CD4-positive, alpha-beta T cell treated with Interleukin-17A for 1 hour (primary cell): ENCODE measurements around the gene XRCC6.
"Not testable (repeated sequence)": the region's sequence is repeated elsewhere in the genome, so short reads cannot be mapped to it uniquely, and the experiment has no call there.

Experiments
- DNase-seq: peaks from one replicate; pipeline ENCODE4 v3.0.0-alpha.2; 2020

The XRCC6 gene

DNA sequence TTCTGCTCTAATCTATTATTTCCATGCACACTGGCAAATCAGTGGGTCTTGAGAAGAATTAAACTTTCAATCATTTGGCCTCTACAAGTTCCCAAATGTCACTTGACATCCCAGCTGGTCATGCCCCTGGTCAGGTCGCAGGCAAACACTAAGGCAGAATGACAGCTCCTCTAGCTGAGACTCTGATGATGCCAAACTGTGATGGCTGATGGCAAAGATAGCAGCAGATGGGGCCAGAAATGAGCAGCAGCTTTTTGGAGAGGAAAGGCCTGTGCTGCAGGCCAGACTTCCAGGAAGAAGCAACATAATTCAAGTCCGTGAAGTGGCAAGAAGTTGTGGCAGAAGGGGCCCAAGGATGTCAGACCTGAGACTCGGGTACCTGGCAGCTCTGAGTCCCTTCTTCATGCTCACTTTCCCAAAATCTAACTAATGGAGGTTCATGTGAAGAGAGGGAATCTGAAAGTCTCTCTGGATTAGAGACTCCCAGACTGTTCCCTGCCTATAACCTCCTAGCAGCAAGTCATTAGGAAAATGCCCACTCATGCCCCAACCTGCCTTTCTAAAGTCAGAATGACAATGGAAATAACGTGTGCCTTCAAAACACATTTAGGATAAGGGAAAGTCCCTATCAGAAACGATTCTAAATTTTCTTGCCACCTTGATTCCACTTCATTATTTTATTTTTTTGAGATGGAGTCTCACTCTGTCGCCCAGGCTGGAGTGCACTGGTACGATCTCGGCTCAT is 22.0 kb upstream of the XRCC6 start:
- no peak for DNase-seq

DNA sequence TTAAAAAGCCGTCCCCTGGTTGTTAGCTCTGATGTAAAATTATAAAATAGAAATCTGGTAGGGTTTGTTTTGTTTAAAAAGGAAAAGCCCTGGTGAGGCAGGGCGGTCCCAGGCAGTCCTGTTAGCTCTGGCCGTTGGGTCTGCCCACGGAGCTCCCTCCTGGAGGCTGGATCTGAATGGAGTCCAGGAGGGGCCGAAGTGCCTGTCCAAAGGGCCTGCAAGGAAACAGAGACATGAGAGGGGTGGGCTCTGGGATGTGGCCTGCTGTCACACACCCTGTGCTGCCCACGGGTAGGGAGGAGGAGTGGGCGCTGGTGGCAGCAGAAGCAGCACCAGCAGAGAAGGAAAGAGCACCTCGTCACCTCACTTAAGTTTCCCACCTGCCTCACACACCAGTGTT is 20.1 kb upstream of the XRCC6 start:
- no peak for DNase-seq

DNA sequence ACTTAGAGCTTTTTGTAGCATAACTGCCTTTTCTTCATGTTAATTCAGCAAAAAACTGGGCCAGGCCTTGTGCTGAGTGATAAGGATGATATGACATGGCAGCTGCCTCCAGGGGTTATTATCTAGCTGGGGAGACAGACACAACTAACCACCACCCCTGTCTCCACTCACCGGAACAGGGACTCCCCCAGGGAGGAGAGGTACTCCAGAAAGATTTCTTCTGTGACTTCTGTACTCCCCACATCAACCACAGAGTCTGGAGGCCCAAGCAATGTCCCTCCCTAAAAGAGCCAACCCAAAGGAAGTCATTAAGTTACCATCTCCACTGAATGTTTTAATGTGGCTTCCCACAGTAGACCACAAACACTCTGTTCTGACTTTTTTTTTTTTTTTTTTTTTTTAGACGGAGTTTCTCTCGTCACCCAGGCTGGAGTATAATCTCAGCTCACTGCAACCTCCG is 17.2 kb upstream of the XRCC6 start:
- DNase-seq, result peak; percentile 88

DNA sequence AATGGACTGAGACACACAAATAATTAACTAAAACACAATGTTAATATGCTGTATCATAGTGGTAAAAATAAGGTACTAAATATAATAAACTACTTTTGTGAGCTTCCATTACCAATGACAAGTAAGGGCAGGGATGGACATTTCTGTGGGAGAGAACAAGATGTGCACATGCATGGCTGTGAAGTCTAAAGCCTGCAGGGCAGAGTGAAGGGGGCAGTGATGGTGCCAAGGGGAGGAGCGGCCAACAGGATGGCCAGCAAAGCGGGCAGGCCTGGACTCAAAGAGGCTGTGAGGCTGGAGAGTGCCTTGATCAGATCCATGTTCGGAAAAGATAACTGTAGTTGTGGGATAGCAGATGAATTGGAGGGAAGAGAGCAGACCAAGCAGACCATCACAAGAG is 12.7 kb upstream of the XRCC6 start:
- DNase-seq, result no peak

DNA sequence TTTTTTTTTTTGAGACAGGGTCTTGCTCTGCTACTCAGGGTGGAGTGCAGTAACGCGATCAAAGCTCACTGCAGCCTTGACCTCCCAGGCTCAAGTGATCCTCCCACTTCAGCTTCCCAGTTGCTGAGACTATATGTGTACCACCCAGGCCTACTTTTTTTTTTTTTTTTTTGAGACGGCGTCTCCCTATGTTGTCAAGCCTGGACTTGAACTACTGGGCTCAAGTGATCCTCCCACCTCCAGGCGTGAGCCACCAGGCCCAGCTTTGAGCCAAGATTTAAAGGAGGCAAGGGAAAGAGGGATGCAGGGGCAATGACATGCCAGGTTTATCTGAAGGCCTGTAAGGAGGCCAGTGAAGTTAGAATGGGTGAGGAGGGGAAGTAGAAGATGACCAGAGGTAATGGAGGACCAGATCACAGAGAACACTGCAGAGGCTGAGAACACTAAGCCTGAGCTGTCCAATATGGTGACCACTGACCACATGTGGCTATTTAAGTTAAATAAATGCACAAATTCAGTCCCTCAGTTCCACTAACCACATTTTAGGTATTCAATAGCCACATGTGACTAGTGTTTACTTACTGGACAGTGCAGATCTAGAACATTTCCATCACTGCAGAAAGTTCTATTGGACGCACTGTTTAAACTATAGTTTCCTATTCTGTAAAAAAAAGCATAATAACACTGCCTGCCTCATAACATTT is 8.3 kb upstream of the XRCC6 start:
- no peak for DNase-seq

DNA sequence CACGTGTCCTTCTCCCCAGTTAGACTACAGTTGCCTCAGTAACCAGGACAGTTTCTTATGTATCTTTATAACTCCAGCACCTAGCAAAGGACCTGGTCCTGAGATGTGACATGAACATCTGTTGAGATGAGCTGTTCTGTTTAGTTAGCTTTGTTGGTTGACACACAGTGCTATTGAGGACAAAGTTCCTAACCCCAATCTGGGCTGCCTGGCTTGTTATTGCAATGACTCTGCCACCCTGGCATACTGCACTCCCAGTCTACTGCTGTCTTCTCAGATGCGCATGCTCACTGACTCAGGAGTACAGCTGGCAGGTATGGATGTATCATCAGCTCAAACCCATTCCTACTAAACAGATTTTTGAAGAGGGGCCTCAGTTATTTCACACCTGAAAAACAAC is 7.6 kb upstream of the XRCC6 start:
- DNase-seq, result no peak

DNA sequence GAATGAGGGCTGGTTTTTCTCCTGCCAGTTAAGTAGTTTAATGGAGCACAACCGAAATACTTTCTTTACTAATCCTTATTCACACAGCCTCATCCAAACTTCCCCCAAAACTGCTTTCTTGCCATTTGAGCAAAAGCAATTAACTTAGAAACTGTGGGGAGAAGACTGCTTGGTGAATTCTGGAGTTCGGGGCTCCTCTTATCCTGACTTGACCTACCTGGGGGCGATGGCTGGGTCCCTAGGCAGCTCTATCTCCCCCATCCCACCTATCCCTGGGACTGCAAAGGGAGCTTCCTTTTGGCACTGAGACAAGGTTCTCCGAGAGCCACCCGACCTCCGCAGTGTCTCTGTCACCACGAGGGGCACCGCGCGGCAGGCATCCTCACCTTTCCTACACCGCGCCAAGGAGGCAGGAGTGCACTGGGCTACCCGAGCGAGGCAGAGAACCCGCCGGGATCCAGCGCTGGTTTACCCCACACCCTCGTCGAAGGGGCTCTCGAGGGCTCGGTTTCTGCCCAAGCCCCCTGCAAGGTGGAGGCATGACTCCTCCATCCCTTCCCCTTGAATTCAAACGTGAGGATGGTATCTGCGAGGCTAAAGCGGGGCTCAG is 1.0 kb upstream of the XRCC6 start:
- peak; percentile 52 for DNase-seq

DNA sequence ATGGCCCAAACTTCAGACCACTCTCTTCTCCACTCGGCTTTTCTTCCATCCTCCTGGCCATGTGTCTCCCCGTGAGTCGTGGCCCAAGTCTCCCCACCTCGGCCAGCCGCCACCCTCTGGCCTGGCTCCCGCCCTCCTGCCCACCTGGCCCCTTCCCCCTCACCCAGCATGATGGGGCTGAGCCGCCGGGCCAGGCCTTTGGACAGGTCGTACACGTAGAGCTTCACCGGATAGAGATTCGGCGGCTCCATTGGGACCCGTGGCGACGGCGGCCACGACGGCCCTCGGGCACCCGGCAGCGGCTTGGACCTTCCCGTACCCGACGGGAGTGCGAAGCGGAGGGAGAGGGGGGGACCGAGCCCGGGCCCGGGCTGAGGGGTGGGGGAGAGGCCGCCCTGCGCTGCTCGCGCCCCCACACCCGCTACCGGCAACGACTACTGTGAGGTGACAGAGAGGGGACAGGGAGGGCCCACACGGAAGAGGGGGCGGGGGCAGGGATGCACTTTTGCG is 451 bp upstream of the XRCC6 start, which contains the start of gene DESI1:
Gene DESI1 (minus strand): TSS at position 455 of the 510 bp plus-strand sequence. CDS start 204 bp downstream, at position 251.
- no peak for DNase-seq

DNA sequence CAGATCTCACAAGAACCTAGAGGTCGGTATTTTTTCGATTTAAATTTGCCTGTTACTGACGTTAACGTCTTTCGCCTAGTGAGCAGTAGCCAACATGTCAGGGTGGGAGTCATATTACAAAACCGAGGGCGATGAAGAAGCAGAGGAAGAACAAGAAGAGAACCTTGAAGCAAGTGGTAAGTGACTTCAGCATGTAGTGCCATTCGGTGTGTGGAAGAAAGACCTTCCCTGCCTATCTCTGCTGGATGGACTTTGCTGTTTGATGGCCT is 750 bp downstream of the XRCC6 start:
- DNase-seq, result no peak

DNA sequence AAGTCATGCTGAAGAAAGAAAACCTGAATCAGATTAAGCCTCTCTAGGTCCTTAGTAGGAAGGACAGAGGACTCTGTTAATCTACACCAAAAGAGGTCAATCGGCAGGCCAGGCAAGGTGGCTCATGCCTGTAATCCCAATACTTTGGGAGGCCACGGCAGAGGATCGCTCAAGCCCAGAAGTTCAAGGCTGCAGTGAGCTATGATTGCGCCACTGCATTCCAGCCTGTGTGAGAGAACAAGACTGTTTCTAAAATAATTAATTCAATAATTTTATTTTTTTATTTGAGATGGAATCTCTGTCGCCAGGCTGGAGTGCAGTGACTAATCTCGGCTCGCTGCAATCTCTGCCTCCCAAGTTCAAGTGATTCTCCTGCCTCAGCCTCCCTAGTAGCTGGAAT is 4.5 kb downstream of the XRCC6 start:
- DNase-seq, result no peak

DNA sequence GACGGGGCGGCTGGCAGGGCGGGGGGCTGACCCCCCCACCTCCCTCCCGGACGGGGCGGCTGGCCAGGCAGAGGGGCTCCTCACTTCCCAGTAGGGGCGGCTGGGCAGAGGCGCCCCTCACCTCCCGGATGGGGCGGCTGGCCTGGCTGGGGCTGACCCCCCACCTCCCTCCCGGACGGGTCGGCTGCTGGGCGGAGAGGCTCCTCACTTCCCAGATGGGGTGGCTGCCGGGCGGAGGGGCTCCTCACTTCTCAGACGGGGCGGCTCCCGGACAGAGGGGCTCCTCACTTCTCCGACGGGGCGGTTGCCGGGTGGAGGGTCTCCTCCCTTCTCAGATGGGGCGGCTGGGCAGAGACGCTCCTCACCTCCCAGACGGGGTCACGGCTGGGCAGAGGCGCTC is 10.0 kb downstream of the XRCC6 start:
- not testable (repeated sequence) for DNase-seq

DNA sequence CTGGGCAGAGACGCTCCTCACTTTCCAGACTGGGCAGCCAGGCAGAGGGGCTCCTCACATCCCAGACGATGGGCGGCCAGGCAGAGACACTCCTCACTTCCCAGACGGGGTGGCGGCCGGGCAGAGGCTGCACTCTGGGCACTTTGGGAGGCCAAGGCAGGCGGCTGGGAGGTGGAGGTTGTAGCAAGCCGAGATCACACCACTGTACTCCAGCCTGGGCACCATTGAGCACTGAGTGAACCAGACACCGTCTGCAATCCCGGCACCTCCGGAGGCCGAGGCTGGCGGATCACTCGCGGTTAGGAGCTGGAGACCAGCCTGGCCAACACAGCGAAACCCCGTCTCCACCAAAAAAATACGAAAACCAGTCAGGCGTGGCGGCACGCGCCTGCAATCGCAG is 10.5 kb downstream of the XRCC6 start:
- DNase-seq, result not testable (repeated sequence)

DNA sequence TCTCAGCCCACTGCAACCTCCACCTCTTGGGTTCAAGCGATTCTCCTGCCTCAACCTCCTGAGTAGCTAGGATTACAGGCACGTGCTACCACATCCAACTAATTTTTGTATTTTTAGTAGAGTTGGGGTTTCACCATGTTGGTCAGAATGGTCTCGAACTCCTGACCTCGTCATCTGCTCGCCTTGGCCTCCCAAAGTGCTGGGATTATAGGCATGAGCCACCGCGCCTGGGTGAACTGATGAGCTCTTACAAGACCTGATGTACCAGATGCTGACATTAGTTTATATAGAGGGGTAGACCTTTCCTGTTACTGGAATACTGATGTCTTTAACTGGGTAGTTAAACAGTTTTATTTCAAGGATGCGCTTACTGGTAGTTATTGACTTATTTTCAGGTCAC is 13.5 kb downstream of the XRCC6 start:
- not testable (repeated sequence) for DNase-seq

DNA sequence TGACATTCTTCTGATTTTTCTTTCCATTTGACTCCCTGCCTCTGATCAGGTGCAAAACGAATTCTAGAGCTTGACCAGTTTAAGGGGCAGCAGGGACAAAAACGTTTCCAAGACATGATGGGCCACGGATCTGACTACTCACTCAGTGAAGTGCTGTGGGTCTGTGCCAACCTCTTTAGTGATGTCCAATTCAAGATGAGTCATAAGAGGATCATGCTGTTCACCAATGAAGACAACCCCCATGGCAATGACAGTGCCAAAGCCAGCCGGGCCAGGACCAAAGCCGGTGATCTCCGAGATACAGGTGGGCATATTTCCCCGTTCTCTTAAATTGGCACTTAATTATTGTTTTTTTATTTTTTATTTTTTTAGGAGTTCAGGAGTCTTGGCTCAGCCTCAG is 15.4 kb downstream of the XRCC6 start:
- no peak for DNase-seq

DNA sequence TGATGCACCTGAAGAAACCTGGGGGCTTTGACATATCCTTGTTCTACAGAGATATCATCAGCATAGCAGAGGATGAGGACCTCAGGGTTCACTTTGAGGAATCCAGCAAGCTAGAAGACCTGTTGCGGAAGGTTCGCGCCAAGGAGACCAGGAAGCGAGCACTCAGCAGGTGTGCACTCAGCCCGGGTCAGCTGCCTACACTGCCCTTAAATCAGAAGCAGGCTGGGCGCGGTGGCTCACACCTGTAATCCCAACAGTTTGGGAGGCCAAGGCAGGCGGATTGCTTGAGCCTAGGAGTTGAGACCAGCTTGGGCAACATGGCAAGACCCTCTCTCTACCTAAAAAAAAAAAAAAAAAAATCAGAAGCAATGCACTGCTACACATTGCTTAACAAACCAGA is 16.5 kb downstream of the XRCC6 start:
- not testable (repeated sequence) for DNase-seq

DNA sequence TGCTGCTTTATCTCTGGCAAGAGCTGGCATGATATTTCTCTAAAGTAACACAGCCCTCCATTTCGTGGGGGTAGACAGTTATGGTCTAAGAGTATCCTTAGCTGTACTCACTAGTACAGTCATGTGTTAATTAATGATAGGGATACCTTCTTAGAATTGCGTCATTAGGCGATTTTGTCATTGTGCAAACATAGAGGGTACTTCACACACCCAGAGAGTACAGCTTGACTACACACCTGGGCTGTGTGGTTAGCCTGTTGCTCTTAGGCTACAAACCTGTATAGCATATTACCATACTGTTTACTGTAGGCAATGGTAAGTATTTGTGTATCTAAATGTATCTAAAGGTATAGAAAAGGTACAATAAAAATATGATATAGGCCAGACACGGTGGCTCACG is 17.0 kb downstream of the XRCC6 start:
- no peak for DNase-seq

DNA sequence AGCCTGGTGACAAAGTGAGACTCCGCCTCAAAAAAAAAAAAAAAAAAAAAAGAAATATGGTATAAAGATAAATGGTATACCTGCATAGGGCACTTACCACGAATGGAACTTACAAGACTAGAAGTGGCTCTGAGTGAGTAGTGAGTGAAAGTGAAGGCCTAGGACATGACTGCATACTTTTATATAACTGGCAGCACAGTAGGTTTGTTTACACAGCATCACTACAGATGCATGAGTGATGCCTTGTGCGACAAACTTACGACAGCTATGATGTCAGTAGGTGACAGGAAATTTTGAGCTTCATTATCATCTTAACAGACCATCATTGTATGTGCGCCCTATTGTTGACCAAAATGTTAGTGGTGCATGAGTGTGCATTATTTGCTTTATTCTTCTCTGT is 17.7 kb downstream of the XRCC6 start:
- DNase-seq, result no peak

DNA sequence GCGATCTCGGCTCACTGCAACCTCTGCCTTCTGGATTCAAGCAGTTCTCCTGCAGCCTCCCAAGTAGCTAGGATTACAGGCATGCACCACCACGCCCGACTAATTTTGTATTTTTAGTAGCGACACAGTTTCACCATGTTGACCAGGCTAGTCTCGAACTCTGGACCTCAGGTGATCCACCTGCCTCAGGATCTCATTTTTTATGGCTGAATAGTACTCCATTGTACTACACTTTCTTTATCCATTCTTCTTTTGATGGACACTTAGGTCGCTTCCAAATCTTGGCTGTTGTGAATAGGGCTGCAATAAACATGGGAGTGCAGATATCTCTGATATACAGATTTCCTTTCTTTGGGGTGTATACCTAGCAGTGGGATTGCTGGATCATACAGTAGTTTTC is 20.8 kb downstream of the XRCC6 start:
- no peak for DNase-seq

DNA sequence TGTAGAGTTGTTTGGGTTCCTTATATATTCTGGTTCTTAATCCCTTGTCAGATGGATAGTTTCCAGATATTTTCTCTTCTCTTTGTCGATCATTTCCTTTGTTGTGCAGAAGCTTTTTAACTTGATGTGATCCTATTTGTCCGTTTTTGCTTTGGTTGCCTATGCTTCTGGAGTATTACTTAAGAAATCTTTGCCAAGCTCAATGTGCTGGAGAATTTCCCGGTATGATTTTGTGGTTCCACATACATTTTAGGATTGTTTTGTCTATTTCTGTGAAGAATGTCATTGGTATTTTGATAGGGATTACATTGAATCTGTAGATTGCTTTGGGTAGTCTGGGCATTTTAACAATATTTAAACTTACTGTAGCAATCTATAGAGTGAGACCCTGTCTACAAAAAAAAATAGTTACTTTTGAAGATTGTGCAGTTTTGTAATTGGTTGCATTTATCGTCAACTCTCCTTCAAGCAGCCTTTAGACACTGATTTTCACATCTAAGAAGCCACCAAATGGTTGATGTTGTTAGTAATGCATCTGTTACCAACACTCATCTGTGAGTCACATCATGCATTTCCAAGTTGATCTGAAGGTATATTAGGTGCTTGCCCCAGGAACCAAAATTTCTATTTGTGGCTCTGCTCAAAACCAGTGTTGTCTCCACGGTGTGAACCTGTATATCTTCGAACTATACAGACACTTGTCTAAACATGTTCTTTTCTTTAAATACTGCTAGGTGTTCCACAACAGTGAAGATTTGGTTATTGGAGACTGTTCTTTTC is 21.4 kb downstream of the XRCC6 start:
- DNase-seq, result no peak

DNA sequence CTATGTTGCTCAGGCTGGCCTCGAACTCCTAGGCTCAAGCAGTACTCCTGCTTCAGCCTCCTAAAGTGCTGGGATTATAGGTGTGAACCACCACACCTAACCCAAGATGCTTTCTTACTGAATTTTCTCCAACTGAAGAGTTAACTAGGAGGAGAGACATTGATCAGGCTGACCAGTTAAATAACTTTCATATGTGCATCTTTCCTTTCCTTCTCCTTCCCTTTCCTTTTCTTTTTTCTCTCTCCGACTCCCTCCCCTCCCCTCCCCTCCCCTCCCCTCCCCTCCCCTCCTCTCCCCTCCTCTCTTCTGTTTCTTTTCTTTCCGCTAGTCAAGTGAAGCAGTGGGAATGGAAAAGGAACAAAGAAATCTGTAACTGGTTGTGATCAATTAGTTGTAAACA is 26.7 kb downstream of the XRCC6 start:
- DNase-seq, result no peak

DNA sequence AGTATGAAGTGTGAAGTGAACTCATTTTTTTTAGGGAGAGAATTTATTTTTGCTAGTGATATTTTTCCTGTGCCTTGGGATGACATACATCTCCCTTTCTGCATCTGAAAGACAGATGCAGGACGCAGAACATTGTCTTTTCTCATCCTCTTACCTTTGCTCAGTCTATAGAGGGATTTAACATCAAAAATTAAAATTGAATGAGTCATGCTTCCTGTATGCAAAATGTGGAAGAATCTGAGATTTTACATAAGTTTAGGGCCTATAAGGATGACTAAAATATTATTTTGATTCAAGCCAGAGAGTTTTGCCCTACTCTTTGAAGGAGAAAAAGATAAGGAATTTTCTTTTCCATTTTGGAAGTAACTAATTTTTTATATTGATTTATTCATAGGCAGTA is 27.3 kb downstream of the XRCC6 start:
- DNase-seq, result no peak

DNA sequence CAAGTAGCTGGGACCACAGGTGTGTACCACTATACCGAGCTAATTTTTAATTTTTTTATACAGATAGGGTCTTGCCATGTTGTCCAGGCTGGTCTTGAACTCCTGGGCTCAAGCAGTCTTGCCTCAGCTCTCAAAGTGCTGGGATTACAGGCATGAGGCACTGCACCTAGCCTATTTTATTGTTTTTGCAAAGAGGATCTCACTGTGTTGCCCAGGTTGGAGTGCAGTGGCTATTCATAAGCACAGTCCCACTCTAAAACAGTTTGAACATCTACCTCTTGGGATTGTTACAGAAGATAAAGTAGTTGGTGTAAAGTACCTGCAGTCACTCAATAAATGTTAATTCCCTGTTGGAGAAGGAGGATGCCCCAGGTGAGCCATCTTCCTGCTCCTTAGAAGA is 29.1 kb downstream of the XRCC6 start:
- DNase-seq, result no peak

DNA sequence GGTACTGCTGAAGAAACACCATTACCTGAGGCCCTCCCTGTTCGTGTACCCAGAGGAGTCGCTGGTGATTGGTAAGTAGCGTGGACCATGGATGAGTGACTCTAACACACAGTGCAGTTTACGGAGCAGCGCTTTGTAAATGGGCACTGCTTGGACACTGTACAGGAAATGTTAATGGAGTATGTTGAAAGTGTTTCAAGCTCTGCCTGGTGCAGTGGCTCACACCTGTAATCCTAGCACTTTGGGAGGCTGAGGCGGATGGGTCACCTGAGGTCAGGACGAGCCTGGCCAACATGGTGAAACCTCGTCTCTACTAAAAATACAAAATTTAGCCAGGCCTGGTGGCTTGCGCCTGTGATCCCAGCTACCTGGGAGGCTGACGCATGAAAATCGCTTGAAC is 29.7 kb downstream of the XRCC6 start:
- no peak for DNase-seq
